ENCODE data around the gene TAF4.
"Not testable (repeated sequence)": the region's sequence is repeated elsewhere in the genome, so short reads cannot be mapped to it uniquely, and the experiment has no call there.

Gene TAF4

GRCh38 chr20:61957961-61958715 lies 107.5 kb downstream of the TAF4 start:
- no peak for DNase-seq

GRCh38 chr20:61956396-61957342 lies 109.0 kb downstream of the TAF4 start:
- DNase-seq: no peak

DNA sequence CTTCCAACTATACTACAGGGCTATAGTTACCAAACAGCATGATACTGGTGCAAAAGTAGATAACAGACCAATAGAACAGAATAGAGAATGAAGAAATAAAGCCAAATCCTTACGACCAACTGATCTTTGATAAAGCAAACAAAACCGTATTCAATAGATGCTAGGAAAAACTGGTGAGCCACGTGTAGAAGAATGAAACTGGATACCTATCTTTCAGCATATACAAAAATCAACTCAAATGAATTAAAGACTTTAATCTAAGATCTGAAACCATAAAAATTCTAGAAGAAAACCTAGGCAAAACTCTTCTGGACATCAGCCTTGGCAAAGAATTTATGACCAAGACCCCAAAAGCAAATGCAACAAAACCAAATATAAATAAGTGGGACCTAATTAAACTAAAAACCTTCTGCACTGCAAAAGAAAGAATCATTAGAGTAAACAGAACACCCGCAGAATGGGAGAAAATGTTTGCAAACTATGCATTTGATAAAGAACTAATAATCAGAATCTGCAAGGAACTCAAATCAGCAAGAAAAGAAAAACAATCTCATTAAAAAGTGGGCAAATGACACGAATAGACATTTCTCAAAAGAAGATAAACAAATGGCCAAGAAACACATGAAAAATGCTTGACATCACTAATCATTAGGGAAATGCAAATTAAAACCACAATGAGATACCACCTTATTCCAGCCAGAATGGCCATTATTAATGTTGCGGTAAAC lies 109.8 kb downstream of the TAF4 start:
- DNase-seq: no peak

DNA sequence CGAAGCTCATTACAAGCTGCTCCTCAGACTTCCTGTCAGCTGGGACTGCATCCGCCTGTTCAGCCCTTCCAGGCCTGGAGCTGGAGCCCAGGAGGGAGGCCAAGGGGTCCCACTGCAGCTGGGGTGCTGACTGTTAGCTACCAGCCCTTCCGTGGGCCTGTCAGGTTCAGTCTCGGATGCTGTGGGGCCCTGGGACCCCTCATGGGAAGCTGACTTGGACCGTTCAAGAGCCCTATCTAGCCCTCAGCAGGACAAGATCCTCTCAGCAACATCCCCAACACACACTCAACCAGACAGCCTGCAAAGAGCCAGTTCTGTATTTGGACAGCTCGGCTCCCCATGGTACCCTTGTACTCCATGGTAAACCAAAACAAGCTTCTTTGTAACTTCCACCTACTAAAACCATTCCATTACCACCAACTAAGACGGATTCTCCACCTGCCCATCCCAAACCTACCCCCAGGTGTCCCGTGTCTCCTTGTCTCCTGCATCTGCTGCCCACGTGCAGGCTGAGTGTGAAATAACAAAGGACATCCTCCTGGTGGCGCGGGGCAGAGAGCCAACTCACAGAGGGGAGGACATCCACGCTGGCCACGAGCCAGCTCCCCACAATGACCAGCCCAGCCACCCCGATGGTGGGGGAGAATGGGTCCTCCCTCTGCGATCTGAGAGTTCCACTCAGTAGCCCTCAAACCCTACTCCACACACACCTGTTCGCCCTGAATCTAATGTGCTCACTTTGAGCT lies 111.2 kb downstream of the TAF4 start:
- no peak for DNase-seq

DNA sequence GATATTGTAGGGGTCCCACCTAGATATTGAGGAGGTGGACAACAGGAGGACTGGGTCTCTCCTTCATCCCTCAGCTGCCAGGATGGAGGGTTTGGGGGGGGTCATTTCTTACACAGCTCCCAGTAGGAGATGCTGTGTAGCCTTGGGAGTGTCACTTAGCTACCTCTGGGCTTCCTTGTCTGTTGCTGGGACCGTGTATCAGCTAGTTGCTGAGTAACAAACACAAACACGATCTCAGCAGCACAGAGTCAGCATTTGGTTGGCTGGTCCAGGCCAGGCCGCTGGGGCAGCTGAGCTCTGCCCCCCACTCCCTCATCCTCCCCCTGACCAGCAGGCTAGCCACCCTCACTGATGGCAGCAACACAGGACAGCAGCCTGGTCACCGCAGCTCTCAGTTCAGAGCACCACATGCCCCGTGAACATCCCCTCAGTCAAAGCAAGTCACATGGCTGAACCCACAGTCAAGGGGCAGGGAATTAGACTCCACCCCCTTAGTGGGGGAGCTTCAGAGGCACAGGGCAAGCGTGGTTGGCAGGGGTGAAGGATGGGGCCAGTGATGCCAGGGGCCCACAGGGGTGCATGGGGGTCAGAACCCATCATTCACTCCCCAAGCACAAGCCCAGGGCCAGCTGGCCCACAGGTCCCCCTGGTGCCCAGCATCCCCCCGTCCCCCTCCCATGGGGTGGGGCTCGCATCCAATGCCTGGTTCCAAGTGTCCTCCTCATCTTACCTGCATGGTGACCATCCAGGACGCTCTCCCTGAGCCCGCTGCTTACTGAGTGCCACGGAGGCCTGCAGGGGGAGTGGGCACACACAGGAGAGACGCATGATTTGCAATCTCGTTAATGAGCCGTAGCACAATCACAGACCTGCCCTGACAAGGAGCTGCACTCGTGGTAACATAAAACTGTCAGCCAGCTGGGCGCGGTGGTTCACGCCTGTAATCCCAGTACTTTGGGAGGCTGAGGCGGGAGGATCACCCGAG lies 112.4 kb downstream of the TAF4 start:
- no peak for DNase-seq

- no peak for DNase-seq
Measured at GRCh38 chr20:61951695-61952533, 113.8 kb downstream of the TAF4 start.

GRCh38 chr20:61950641-61951071 lies 115.0 kb downstream of the TAF4 start:
- no peak for DNase-seq

- DNase-seq: no peak
Measured at GRCh38 chr20:61949714-61950640, 115.7 kb downstream of the TAF4 start.

DNA sequence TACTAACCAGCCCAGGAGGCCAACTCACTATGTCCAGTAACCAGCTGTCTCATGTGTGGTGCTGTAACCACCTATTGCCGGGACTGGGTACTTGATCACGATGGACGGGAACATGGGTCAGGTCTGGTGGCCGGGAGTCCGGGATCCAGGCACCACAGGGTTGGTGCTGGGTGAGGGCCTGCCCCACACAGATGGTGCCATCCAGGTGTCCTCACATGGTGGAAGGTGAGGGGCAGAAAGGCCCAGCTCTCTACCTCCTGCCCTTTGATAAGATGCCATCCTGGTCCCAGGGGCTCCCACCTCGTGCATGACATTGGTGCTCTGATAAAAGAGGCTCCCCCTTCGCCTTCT lies 116.3 kb downstream of the TAF4 start:
- no peak for DNase-seq

GRCh38 chr20:61948586-61949362 lies 116.9 kb downstream of the TAF4 start:
- DNase-seq: no peak

- not testable (repeated sequence) for DNase-seq
Measured at GRCh38 chr20:61948056-61948455, 117.6 kb downstream of the TAF4 start.

DNA sequence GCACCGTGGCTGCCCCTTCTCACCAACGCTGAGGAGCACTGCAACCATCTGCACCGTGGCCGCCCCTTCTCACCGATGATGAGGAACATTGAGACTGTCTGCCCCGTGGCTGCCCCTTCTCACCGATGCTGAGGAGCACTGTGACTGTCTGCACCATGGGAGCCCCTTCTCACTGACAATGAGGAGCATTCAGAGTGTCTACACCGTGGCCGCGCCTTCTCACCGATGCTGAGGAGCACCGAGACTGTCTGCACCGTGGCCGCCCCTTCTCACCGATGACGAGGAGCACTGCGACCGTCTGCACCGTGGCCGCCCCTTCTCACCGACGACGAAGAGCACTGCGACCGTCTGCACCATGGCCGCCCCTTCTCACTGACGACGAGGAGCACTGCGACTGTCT lies 120.2 kb downstream of the TAF4 start:
- DNase-seq: not testable (repeated sequence)

DNA sequence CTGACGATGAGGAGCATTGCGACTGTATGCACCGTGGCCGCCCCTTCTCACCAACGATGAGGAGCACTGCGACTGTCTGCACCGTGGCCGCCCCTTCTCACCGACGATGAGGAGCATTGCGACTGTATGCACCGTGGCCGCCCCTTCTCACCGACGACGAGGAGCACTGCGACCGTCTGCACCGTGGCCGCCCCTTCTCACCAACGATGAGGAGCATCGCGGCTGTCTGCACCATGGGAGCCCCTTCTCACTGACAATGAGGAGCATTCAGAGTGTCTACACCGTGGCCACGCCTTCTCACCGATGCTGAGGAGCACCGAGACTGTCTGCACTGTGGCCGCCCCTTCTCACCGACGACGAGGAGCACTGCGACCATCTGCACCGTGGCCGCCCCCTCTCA lies 120.7 kb downstream of the TAF4 start:
- not testable (repeated sequence) for DNase-seq

- DNase-seq: no peak
Measured at GRCh38 chr20:61942526-61942925, 123.2 kb downstream of the TAF4 start.

- no peak for DNase-seq
Measured at GRCh38 chr20:61941721-61942405, 123.8 kb downstream of the TAF4 start.

DNA sequence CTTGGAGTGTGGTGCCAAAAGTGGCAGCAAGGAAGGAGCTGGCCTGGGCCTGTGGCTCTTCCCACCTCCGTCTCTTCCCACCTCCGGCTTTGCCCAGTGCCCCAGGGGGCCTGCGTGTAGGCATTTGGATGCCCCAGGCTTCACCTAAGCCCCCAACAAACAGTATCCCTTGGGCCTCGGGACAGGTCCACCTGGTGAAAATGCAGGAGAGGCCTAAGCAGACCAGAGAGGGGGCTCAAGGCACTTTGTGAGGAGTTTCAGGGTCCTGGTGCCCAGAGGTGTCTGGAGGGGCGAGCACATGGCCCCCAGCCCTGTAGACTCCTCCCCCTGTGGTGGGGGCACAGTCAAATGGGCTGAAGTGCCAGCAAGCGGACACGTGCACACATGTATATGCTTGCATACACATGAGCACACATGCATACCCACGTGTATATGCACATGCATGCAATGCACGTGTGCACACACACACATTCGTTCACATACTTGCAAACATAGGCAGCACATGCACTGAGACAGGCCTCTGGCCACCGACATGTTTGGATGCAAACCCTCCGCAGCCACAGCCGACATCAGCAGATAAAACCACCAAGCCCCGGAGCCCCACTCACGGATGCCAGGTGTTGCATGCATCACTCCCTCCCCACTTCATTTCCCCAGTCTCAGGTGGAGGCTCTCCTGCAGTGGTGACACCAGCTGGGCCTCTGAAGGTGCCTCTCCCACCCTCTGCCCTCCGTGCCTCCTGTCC lies 124.5 kb downstream of the TAF4 start:
- DNase-seq: no peak

DNA sequence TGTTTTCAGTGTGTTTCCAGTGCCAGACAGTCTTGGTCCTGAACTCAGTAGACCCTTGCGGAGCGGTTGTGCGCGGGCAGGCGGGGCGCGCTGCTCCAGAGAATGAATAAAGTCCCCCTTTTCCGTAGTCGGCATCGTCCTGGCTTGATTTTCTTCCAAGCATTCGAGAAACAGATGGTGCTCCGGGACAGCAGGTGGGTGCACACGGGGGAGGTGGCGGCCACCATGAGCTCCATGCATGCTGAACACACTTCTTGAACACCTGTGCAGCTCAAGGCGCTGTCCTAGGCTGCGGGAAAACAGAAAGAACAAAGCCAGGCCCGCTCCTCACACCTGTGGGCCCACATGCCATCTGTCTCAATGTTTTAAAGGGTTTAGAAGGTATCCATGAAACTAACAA lies 125.2 kb downstream of the TAF4 start:
- peak in 1 of 2 experiments; percentile 13 for DNase-seq

All from cerebellar nuclear complex (tissue), 1 donor.